ENCODE results near the gene SLC43A3.

SLC43A3 gene

DNA sequence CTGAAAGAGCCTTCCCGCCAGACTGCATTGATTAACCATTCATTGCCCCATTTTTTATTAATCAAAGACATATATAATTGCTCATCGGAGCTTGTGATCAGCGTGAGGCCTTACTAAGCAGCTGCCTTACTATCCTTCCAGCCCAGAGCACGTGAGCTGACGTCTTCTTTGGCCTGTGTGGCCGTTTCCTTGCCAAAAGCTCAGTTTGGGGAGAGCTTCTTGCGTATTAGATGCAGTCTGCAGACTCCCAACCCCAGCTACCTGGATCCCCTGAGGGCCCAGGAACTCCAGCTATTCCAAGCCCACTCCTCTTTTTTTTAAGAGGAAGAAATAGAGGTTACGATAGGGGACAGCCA lies 784 bp upstream of the SLC43A3 start:
- no peak for DNase-seq (ENCODE audit: low spot score)

DNA sequence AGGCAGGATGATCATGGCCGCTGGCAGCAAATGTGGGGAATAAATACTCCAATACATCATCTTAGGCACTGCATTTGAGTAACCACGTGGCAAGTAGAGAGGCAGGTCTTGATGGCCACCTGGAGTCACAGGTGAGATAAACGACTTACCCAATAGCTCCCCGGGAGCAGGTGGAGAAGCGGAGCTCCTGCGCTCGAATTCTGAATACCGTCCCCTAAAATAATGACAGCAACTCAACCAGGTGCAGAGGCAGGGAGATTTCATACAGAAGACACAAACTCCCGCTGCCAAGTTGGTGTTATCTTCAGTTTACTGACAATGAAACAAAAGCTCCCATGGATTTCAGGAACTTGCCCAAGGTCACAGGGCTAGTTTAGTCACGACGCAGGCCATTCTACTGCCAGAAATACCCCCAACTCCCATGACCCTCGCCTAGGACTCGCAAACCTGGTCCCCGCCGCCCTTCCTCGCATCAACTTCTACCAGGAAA lies 437 bp downstream of the SLC43A3 start:
- DNase-seq (ENCODE audit: low spot score), result no peak

DNA sequence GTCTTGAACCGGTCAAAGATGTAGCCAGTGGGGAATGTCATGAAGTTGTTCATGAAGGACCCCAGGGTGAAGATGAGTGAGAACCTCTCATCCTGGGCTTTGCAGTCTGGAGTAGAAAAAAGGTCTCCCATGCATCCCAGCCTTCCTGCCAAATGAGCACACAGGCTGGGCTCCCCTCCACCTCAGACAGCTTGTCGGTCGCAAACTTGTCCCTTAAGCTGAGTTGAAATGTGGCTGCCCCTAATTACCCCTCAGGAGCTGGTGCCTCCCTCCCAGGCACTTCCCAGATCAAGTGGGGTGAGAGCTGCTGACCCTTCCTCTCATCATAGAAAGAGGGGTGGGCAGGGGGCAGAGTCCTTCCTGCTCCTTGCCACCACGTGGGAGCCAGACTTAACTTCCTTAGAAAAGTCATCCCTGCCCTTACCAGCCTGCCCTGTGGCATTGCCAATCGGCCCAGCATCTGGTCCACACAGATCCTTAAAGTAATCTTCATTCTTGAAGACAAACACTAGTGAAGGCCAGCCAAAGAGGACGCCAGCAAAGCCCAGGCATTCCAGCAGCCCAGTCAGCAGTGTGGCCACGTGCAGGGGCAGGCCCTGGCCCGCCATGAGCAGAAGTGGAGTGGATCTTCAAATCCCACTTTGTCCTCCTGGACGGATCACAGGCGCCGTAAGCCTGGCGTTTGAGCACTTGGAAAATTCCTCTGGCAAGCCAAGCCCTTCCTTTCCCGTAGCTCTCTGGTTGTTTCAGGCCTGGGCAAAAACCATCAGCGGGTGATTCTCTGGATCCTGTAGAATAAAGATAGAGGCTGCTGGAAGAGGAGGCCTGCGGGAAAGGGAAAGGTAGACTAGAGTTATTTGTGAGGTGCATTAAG lies 1.1 kb downstream of the SLC43A3 start:
- peak; percentile 30 for DNase-seq (ENCODE audit: low spot score)

DNA sequence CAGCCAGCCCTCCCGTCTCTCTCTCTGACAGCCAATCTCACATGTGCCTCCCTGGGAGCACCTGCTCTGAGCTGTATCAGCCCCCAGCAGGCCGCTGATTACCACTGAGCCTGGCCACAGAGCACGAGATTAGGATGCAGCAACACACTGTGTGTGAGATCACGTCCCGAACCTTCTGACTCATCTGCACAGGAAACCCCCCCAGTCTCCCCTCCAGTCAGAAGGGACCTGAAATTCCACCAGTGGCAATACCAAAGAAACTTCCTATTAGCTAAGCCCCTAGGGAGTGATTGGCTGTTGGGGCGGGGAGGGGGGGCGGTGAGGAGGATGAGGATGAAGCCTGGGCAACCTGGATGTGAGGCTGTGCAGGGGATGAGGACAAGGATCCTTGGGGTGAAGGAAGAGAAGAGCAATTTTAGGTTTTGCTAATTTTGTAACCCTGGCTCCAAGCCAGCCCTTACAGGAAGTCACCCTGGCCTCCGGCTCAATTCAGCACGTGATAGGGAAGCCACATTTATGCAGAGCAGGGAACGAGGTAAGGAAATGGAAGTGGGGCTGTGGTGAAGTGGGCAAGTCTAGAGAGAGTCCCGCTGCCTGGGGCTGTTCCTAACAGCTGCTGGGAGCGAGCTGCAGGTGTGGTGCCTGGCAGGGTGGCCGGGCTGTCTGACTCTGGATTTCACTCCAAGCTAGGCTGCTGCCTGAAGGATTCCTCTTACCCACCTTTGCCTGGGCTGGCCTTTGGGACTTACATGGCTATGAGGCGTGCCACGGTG lies 1.9 kb downstream of the SLC43A3 start:
- peak; percentile 79 for DNase-seq (ENCODE audit: low spot score)

DNA sequence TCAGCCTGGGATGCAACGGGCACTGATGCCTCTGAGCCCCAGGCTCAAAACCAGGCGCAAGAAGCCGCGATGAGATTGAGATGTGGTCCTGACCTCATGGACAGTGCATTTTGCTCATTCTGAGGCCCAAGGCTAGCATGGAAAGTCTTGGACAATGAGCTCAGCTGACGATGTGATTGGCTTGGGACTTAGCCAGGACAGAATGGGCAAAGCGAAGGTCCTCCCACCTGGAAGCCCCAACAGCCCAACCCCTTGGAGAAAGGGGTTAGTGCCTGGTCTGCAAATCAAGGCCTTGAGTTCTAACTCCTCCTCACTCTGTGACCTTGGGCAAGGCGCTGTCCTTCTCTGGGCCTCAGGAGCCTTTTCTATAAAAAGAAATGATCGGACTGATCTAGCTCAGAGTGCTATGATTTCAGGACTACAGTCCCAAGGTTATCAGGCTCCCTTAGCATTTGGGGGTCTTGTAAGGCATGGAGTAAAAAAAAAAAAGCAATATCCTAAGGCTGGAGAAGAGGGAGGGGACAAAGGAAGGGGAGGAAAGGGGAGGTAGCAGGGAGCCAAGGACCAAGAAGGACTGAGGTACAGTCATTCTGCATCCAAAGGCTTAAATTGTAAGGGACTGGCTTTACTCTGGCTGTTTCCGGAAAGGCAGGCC lies 2.7 kb downstream of the SLC43A3 start:
- DNase-seq (ENCODE audit: low spot score), result no peak

DNA sequence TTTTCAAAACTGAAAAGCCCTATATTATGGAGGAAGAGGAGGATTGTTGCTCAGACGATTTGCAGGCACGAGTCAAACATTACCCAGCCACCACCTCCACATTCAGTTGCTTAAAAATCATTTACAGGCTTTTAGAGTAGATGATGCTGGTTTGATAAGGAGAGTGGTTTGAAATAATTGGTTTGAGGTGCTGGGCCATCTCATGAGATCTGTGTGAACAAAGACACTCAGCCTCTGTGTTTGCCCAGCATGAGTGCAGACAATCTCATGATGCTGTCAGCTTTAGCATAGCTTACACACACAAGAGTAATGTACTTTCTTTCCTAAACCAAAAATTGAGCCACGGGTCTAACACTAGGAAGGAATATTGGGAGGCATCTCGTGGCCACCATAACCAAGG lies 4.3 kb downstream of the SLC43A3 start:
- no peak for DNase-seq (ENCODE audit: low spot score)

DNA sequence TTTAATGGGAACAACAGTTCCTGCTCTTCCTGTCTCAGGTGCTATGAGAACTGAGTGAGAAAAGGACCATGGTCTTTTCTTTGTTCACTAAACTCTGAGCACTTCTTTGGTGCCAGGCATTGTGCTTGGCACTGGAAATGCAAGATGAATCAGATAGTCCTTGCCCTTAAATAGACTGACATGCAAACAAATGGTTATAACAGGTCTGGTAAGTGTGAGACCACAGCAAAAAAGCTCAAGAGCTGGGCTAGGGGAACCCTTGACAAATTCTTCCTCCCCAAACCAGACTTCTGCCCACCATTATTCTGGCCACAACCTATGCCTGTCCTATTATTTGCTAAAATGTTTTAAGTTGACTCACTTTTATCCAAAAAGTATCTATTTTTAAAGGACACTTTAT lies 5.1 kb downstream of the SLC43A3 start:
- no peak for DNase-seq (ENCODE audit: low spot score)

DNA sequence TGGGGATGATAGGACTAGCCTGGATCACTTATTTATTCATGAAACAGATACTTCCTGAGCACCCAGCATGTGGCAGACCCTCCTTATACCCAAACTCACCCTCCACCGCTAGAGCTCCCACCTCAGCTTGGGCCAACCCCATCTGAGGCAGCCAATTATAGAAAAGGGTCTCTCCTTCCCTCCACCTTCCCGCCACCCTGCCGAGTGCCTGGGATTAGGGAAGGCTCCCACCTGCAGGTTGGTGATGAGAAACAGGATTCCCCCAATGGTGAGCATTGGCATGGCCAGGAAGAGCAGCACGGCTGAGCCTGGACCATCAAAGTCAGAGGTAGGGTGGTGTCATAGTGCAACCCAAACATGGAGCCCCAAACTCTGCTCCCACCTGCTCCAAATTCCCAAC lies 5.9 kb downstream of the SLC43A3 start:
- DNase-seq (ENCODE audit: low spot score), result no peak

DNA sequence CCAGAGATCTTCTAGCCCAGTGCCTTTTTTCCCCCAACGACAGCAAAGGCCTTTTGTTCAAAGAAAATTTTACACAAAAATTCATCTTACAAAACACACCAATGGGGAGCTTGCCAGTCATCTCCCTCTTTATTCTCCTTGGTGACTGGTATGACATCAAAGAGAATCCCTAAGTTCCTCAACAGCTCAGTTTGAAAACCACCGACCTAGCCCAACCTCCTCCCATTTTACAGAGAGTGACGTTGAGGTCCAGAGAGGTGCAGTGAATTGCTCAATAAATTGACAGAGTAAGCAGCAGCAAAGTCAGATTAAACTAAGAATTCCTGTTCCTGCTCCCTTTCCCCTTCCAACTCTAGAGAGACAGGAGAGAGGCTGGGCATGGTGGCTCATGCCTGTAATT lies 7.8 kb downstream of the SLC43A3 start:
- no peak for DNase-seq (ENCODE audit: low spot score)

DNA sequence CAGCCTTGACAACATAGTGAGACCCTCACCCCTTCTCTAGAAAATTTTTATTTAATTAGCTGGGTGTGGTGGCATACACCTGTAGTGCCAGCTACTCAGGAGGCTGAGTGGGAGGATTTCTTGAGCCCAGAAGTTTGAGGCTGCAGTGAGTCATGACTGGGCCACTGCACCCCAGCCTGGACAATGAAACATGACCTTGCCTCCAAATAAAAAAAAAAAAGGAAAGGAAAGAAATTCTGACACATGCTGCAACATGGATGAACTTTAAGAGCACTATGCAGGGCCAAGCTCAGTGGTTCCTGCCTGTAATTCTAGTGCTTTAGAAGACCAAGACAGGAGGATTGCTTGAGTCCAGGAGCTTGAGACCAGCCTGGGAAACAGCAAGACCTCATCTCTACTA lies 8.8 kb downstream of the SLC43A3 start:
- DNase-seq (ENCODE audit: low spot score), result no peak

DNA sequence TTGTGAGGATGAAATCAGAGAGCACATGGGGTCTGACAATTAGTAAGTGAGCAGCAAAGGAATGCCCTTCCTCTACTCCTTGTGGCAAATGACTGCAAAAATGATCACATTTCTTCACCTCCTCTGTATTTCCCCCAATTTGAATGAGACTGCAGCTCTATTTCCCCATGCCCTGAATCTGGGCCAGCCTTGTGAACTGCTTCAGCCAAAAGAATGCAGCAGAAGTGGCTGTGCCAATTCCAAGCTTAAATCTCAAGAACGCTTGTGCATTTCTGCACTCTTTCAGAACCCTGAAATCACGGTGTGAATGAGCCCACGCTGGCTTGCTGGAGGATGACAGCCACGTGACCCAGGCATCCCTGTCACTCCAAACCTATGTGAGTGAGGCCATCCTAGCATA lies 9.9 kb downstream of the SLC43A3 start:
- DNase-seq (ENCODE audit: low spot score), result no peak

DNA sequence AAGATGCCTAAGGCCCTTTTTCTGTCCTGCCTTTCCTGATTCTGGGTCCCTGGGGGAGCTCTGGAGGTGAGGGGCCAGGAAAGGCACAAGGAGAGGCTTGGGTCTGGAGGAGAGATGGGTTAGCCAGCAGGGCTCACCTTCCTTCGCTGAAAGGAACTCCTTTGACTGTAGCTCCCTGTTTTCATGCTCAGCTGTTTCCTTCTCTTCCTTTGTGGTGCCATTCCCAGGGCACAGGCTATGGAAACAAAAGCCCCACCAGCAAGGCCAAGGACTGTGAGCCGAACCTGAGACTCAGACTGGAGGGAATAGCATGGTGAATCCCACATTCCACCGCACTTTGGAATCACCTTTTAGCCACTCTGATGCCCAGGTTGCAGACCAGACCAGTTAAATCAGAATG lies 10.5 kb downstream of the SLC43A3 start:
- no peak for DNase-seq (ENCODE audit: low spot score)

DNA sequence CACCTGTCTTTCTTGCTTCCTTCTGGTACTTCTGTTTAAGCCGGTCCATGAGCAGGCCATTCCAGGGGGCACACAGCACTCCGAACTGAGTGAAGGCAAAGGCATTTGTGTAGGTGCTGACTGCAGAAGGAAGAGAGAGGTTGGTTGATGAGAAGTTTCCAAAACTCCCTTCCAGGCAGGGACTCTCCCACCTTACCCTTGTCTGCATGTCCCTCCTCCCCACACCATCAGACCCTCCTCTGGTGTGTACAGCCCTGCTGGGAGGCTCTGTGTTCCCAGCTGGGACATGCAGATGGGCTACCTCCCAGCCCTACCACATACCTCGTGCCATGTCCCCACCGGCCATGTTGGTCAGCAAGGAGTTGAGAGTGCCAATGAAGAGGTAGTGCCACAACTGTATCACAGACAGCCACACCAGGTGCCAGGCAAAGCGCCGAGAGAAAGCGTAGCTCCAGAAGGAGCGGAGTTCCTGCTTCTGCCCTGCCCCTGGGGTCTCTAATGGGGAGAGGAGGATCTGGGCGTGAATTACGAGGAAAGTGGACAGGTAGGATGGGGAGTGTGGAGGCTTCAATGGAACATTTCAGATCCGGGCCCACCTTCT lies 12.2 kb downstream of the SLC43A3 start:
- no peak for DNase-seq (ENCODE audit: low spot score)

DNA sequence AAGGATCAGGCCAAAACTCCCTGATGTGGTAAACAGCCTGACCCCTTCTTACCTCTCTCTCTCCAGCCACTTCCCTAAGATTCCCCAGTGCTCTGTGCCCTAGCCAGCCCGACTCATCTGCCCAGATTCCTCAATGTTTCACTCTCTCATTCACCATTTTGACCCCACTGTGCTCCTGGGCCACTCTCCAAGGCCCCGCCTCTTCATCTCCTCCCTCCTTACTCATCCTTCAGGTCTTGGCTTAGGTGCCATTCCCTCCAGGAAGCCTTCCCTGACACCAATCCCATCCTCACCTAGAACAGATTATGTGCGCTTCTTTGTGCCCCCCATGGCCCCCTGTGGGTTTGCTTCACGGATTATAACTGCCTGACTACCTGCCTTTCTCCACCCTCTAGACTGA lies 13.2 kb downstream of the SLC43A3 start:
- no peak for DNase-seq (ENCODE audit: low spot score)

DNA sequence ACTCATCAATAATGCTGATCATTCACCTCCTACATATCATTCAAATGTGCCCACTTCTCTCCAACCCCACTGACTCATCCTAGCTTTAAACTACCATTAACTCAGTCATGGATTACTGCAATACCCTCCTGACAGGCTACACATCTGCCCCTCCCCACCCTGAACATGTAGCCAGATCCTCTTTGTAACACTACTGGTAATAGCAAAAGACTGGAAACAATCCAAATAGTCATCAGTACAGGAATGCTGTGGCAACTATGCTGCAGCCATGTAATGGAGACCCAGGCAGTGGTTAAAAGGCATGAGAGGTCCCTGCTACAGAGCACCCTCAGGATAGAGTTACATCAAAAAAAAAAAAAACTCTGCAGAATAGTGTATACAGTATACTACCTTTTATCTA lies 16.6 kb downstream of the SLC43A3 start:
- no peak for DNase-seq (ENCODE audit: low spot score)

DNA sequence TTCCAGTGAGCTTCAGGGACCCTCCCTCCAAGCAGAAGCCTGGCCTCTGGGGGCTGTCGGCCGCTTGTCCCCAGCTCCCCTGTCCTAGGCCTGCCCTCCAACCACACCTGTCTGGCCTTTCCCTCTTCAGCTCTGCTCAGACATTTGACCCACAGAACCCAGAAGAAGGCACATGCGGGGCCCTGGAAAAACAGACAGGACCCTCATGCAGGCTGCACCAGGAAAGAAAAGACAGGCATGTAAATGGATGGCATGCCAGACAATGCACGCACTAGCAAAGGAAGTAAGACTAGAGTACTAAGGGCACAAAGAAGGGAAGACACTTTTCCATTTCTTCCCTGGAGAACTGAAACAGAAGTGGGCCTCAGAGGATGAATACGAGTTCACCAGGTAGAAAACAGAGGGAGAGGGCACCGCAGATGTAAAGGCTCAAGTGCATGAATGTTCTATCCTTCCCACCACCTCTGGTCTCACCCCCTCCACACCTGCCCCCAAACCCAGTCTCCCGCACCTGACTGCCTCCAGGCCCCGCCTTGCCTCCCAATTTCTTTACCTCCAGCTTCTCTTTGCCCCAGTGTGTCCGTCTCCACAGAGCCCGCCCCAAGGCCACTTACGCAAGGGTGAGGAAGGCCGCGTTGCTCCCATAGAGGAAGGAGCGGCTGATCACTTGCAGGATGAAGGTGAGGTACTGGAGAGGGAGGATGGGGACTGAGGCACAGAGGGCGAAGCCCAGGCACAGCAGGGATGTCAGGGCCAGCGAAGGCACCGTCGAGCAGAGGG lies 17.4 kb downstream of the SLC43A3 start:
- DNase-seq (ENCODE audit: low spot score), result no peak

DNA sequence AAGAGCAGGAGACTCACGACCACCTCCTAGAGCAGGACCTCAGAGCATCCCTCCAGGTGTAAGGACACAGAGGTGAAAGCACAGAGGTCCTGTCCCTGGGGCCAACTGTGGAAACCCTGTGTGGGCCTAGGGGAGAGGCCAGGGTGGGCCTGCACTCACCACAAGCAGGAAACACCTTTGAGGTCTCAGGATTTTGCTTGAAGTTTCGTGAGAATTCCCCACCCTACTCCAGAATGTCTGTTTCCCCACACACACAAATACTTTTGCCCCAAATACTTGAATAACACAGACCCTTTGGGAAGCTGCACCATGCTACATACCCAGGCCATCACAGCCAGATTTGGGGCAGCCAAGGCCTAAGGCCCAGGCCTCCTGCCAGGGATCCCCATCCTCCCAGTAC lies 18.1 kb downstream of the SLC43A3 start:
- DNase-seq (ENCODE audit: low spot score), result no peak

DNA sequence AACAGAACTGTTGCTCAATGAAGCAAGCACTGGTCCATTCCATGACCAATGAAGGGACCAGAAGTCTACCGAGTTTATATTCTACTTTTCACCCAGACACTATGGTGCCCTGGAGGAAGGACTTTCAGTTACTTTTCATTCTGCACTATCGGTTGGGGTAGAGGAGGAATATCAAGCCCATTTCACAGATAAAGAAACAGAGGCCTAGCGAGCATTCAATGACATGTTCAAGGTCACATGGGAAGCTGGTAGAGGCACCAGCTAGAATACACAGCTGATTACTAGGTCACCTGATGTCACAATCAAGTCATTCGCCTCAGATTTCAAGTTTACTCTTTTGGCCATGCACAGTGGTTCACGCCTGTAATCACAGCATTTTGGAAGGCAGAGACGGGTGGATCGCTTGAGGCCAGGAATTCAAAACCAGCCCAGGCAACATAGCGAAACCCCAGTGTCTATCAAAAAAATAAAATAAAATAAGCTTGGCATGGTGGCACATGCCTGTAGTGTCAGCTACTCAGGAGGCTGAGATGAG lies 18.9 kb downstream of the SLC43A3 start:
- no peak for DNase-seq (ENCODE audit: low spot score)

DNA sequence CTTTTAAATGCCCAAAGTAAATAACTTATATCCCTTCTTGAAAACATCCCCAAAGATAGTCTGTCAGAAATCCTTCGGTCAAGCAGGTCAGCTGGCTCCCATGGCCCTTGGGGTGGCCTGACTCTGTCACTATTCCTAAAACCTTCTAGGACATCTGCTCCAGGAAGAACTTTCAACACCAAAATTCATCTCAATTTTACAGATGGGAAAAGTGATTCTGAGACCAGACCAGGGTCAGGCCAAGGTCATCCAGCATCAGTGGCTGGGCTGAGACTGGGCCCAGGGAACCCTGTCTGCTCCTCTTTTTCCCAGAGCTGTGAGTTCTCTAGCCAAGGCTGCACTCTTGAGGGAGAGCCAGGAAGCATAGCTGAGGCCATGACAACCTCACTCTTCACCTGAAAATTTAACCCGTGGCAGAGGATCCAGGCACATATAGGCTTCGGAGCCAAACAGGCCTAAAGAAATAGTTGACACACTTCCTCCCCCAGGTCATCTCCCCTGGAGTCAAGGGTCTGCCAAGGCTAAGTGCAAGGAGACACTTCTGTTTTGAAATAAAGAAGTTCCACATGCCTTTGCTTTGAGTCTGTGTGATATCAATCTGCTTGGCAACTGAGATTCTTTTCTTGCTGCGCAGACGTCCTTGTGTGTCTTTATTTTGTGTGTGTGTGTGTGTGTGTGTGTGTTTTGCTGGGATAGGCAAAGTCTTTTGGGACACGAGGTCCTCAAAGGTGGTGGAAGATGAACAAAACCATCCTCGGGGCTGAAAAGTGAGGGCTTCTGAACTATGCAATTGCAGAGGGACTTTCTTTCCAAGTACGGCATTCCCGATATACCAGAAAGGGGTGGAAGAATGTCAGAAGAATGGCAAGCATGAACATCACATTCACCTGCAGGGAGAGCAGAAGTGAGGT lies 19.7 kb downstream of the SLC43A3 start:
- DNase-seq (ENCODE audit: low spot score), result no peak

DNA sequence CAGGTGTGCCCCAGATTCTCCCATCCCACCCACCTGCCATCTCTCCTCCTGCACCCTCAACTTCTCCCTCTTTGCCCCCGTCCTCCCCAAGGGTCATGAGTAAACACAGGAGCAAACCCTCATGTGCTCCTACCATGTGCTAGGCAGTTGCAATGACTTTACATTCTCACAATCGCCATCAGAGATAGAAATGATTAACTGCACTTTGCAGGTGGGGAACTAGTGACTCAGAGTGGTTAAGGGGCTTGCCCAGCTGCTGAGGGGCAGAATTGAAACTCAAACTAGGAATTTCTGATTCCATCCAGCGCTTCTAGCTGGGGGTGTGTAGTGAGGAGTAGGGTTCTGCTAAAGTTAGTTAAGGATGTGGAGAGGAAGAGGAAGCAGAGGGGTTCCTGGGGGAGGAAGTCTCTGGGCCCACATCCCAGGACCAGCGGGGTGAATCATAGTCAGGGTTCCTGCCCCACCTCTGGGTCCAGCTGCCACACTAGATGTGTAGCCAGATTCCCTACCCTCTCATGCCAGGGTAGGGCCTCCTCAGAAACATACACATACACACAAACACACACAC lies 20.5 kb downstream of the SLC43A3 start:
- DNase-seq (ENCODE audit: low spot score), result no peak
